Superior temporal gyrus (tissue), 1 donor: ENCODE measurements around the gene NUMBL.

Source experiments
- DNase-seq: peaks from one replicate; pipeline ENCODE4 v3.0.0-alpha.2; 2016; ENCODE audit errors: extremely low spot score

NUMBL gene

GRCh38 chr19:40716031-40716481 is 25.6 kb upstream of the NUMBL start:
- no peak for DNase-seq

- peak; percentile 96 for DNase-seq
Measured at GRCh38 chr19:40714441-40715299, 24.2 kb upstream of the NUMBL start.

GRCh38 chr19:40713939-40714338 is 23.5 kb upstream of the NUMBL start:
- DNase-seq, result no peak

- DNase-seq, result no peak
Measured at GRCh38 chr19:40709817-40710216, 19.4 kb upstream of the NUMBL start.

GRCh38 chr19:40707615-40708014 is 17.2 kb upstream of the NUMBL start:
- no peak for DNase-seq

GRCh38 chr19:40705950-40706619 is 15.6 kb upstream of the NUMBL start:
- DNase-seq, result no peak

GRCh38 chr19:40705362-40705651 is 14.9 kb upstream of the NUMBL start:
- no peak for DNase-seq

GRCh38 chr19:40704491-40705361 is 14.3 kb upstream of the NUMBL start:
- DNase-seq, result no peak

GRCh38 chr19:40703029-40703755 is 12.7 kb upstream of the NUMBL start:
- peak; percentile 12 for DNase-seq

- peak; percentile 17 for DNase-seq
Measured at GRCh38 chr19:40702337-40703012, 12.0 kb upstream of the NUMBL start.

- no peak for DNase-seq
Measured at GRCh38 chr19:40701758-40702157, 11.3 kb upstream of the NUMBL start.

- DNase-seq, result no peak
Measured at GRCh38 chr19:40700083-40700482, 9.6 kb upstream of the NUMBL start.

- DNase-seq, result no peak
Measured at GRCh38 chr19:40697007-40697406, 6.6 kb upstream of the NUMBL start.

GRCh38 chr19:40695881-40696280 is 5.4 kb upstream of the NUMBL start:
- DNase-seq, result no peak

- DNase-seq, result no peak
Measured at GRCh38 chr19:40693896-40694295, 3.4 kb upstream of the NUMBL start.

GRCh38 chr19:40693150-40693788 is 2.8 kb upstream of the NUMBL start:
- DNase-seq, result no peak

- DNase-seq, result no peak
Measured at GRCh38 chr19:40692212-40692551, 1.7 kb upstream of the NUMBL start.

- DNase-seq, result no peak
Measured at GRCh38 chr19:40691421-40692211, 1.2 kb upstream of the NUMBL start.

GRCh38 chr19:40690693-40691420 is 406 bp upstream of the NUMBL start:
- peak; percentile 75 for DNase-seq
